GM13976 (cell line): ENCODE results near the gene SEL1L.
"Not testable (repeated sequence)": the region's sequence is repeated elsewhere in the genome, so short reads cannot be mapped to it uniquely, and the experiment has no call there.

Experiments
- DNase-seq: peaks from one replicate; pipeline ENCODE4 v3.0.0; 2012; ENCODE audit warnings: low spot score
- in situ Hi-C: fragments of 300-500 bp; cut with MboI; formaldehyde crosslinking; loops from one replicate; pipeline ENCODE4 v1.12.0; 2022; ENCODE audit warnings: low sequenced_read_pairs, mixed read lengths, inconsistent platforms; ENCODE audit not compliant: unreplicated experiment
- TF ChIP-seq, protein P1 (sequence below): IDR thresholded peaks from 2 replicates; pipeline ENCODE4 v1.5.1; 2012; ENCODE audit warnings: borderline replicate concordance, mild to moderate bottlenecking; ENCODE audit not compliant: insufficient read depth; ENCODE audit errors: extremely low read depth, missing control alignments, control extremely low read depth

The SEL1L gene

DNA sequence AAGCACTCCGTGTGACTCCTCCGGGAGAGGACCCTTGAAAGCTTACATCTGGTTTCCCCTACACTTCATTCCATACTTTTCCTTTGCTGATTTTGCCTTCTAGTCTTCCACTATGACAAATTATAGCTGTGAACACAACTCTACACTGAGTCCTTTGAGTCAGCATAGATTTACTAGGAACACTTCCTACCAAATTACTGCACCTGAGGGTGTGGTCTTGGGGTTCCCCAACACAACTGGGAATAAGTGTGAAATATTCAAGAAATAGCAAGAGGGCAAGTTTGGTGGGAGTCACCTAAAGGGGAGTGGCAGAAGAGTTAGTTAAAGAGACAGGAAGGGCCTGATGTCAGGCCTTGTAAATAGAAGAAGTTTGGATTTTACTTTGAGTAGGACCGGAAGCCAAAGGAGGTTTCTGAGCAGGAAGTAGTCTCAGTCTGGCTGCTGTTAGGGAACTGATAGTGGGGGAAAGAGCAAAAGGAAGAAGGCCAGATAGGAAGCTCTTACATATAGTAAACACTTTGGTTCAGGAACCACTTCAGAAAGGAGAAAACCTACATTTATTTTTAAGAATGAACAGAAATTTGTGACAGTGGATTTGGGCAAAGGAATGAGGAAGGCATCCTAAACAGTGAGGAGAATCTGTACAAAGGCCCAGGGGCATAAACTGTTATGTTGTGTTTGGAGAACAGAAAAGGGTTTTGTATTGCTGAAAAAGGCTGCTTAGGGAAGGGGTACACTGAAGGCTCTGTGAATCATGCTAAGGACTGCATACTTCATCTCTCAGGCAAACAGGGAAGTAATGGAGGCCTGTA, 14.2 kb downstream of the SEL1L start:
- TF ChIP-seq, protein P1, sequence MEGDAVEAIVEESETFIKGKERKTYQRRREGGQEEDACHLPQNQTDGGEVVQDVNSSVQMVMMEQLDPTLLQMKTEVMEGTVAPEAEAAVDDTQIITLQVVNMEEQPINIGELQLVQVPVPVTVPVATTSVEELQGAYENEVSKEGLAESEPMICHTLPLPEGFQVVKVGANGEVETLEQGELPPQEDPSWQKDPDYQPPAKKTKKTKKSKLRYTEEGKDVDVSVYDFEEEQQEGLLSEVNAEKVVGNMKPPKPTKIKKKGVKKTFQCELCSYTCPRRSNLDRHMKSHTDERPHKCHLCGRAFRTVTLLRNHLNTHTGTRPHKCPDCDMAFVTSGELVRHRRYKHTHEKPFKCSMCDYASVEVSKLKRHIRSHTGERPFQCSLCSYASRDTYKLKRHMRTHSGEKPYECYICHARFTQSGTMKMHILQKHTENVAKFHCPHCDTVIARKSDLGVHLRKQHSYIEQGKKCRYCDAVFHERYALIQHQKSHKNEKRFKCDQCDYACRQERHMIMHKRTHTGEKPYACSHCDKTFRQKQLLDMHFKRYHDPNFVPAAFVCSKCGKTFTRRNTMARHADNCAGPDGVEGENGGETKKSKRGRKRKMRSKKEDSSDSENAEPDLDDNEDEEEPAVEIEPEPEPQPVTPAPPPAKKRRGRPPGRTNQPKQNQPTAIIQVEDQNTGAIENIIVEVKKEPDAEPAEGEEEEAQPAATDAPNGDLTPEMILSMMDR: no peak
- peak; percentile 16 for DNase-seq
- in situ Hi-C loops: no loop called here

DNA sequence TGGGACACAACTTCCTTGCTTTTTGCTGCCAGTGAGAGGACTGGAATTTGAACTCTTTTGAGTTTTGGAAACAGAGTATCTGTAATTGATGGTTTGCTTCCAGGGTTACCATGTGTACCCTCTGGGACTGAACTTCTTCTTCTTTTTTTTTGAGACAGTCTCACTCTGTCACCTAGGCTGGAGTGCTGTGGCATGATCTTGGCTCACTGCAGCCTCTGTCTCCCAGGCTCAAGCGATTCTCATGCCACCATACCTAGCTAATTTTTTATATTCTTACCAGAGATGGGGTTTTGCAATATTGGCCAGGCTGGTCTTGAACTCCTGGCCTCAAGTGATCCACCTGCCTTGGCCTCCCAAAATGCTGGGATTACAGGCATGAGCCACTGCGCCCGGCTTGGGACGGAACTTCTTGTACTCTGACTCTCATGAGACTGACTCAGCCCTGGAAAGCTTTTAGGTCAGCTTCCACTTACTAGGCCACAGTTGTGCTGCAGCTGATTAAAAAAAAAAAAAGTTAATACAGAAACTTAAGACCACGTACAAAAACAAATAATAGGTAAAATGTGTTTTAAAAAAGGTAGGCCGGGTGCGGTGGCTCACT, 15.8 kb downstream of the SEL1L start:
- in situ Hi-C loops: no loop called here
- TF ChIP-seq, protein P1: no peak
- no peak for DNase-seq

DNA sequence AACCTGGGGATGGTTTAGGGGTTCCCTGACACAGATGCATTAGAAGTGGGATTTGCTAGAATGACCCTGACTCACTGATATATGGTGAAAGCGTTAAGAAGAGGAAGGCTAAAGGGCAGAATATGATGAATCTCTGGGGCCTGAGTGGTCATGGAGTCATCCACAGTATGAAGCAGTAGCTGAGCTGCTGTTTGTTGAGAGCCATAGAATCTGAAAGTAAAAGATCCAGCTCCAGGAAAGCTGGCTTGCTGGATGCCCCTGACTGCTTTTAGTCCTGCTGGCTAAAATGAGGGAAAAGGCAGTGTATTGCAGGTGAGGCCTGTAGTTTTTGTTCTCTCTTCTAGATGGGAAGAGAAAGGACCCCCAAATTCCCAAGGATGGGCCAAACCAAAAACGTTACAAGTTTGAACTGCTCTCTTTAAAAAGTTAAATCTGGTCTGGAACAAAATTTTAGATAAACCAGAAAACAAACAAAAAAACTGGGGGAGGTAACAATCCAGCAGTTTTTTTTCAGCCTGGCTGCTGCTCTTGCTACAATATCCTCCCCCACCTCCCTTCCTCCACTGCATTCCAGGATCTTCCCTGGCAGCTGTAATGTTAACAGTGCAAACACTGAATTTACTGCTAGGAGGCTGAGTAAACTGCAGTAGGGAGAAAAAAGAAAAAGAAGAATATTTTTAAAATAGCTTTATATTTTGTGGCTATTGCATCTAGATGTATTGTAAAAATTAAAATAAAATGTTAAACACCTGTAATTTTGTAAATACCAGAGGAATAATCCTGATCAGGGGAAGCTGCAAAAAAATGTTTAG, 16.5 kb downstream of the SEL1L start:
- DNase-seq: no peak
- in situ Hi-C loops: no loop called here
- TF ChIP-seq, protein P1: no peak

DNA sequence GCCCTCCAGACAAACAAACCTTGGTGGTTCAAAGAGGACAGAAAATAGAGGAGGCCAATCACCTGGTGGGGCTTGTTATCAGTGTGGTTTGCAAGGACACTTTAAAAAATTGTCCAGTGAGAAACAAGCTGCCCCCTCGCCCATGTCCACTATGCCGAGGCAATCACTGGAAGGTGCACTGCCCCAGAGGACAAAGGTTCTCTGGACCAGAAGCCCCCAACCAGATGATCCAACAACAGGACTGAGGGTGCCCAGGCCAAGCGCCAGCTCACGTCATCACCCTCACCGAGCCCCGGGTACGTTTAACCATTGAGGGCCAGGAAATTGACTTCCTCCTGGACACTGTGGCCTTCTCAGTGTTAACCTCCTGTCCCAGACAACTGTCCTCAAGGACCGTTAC, 17.7 kb downstream of the SEL1L start:
- DNase-seq: not testable (repeated sequence)

DNA sequence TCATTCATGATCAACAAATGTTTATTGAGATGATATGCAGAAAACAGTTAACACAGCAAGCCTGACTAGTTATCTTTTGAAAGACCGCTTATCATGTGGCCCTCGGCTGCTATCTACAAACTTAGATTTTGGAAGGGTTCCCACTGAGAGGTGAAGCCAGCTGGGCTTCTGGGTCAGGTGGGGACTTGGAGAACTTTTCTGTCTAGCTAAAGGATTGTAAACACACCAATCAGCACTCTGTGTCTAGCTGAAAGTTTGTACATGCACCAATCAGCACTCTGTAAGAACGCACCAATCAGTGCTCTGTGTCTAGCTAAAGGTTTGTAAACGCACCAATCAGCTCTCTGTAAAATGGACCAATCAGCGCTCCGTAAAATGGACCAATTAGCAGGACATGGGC, 20.8 kb downstream of the SEL1L start:
- DNase-seq, in situ Hi-C loops: not testable (repeated sequence)

More for the DNA sequence above, 17.7 kb downstream of the SEL1L start:
- in situ Hi-C loops: not testable (repeated sequence)

DNA sequence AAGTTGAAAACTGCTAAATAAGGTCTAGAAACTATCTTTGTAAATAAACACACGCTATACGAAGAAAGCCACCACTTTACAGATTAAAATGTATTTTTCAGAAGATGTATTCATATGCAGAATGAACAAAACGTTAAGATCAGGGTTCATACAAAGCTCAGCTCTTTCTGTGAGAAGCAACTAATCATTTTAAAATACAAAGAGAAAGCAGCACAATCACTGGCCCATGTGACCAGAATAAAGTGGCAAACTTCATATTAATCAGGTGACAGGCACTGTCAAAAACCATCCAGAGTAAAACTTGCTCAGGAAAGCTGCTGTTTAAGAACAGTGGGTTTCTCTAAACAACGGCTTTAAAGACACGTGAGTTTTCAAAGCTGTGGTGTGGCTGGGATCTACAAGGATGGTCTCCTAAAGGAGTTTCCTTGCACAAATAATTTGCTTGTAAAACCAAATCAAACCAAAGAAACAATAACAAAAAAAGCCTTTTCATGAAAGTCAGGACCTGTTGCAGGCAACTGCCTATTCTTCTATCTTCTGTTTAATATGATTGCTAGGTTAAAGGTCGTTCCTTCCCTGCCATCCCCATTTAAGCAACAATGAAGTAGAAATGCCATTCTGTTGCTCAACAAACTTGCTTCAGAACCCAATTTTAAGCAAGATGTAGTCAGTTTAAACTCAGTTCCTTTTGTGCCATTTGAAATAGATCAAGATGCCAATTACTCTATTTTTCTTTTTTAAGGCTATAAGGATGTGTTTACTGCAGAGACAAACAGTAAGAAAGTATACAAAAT, 22.3 kb downstream of the SEL1L start:
- TF ChIP-seq, protein P1: no peak
- DNase-seq: no peak
- in situ Hi-C loops: no loop called here

DNA sequence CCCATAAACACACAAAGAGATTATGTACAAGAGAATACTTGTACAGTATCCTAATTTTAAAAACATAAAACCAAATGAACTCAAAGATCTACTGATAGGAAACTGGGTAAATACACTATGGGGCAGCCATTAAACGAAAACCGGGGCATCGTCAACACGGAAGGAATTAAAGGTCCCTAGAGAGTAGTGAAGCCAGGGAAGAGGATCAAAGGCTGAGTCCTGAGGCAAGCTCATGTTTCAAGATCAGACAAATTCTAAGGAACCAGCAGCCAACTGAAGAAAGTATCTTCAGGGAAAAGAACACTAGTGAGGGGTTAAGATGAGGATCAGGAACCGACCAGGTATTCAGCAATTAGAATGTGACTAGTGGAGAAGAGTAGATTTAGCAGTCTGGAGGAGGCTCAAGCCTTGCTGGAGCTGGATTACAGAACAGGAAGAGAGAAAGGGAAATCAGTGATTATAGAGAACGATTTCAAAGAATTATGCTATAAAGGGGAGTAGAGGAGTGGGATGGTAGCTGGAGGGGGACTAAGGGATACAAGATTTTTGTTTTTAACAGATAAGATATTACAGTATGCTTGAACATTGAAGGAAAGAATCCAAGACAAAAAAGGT, 23.7 kb downstream of the SEL1L start:
- no peak for DNase-seq
- TF ChIP-seq, protein P1: no peak
- in situ Hi-C loops: no loop called here
